ENCODE data around the gene RAC2.
"Not testable (repeated sequence)": the region's sequence is repeated elsewhere in the genome, so short reads cannot be mapped to it uniquely, and the experiment has no call there.

Gene RAC2

DNA sequence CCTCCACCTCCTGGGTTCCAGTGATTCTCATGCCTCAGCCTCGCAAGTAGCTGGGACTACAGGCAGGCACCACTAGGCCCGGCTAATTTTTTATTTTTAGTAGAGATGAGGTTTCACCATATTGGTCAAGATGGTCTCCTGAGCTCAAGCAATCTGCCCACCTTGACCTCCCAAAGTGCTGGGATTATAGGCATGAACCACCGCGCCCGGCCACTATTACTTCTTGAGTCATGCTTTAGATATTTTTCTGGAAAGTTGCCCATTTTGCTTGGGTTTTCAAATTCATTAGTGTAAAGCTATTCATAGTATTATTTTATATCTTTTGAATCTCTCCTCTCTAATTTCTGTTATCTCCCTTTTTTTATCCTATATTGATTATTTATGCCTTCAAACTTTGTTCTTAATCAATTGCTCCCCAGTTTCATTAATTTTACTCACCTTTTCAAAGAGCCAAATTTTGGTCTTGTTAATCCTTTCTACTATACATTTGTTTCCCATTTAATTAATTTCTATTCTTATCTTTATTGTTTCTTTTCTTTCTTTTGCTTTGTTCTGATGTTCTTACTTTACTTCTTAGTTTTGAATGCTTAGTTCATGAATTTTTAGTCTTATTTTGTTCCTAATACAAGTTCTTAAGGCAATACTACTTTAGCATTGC, 10.3 kb upstream of the RAC2 start:
- no peak for DNase-seq

GRCh38 chr22:37253126-37253660, 9.1 kb upstream of the RAC2 start:
- DNase-seq: no peak

DNA sequence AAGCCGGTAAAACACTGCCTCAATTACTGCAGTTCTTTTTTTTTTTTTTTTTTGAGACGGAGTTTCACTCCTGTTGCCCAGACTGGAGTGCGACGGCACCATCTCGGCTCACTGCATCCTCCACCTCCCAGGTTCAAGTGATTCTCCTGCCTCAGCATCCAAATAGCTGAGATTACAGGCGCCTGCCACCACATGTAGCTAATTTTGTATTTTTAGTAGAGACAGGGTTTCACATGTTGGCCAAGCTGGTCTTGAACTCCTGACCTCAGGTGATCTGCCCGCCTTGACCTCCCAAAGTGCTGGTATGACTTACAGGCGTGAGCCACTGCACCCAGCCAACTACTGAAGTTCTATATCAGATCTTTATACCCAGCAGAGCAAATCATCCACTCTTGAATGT, 7.8 kb upstream of the RAC2 start:
- not testable (repeated sequence) for DNase-seq

- no peak for DNase-seq
These were observed 5.9 kb upstream of the RAC2 start for GRCh38 chr22:37249986-37250385.

DNA sequence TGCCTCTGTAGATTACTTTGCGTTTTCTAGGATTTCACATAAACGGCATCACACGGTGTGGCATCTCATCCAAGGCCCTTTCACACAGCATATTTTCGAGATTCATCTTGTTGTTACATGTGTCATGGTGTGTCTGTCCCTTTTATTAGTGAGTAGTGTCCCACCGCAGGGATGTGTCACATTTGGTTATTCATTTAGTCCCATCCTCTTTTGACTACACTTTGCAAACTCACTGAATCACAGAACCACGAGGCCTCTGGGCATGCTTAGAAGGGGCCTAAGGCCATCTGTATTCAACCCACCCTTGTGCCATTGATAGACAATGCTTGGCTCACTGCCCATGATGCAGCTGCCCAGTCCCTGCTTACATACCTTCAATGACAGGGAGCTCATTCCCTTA, 4.2 kb upstream of the RAC2 start:
- no peak for DNase-seq

GRCh38 chr22:37245740-37246139, 1.7 kb upstream of the RAC2 start:
- DNase-seq: no peak

DNA sequence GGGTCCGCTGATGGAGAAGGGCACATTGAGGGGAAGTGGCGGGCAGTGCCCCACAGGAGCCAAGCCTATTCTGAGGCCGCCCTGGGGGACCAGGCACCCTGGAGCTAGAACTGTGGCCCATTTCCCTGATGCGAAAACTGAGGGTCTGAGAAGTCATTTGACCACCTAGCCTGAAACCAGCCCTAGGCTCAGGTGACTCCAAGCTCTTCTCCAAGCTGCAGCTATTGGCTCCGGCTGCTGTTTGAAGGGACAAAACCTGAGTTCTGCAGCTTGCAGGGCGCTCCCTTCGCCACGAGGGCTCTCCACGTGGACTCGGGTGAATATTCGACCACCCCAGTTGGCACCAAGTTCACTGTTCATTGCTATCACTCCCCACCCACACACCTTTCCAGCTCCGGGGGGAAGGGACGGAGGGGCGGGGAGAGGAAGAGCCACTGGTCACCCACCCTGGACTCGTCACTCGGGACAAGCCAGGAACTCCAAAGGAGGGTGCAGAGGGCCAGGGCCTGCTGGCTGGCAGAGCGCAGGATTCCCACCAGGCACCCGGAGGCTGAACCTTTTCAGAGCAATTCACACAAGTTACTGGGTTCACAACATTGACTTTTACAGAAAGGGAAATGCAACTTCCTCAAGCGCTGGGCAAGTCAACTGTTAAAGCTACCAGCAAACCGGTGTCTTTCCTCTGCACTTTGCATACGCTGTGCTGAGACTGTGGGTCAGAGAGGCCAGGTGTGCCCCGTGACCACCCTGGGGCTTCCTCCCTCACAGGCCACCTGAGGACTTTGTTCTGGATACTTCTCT, 1.1 kb upstream of the RAC2 start:
- DNase-seq: no peak

DNA sequence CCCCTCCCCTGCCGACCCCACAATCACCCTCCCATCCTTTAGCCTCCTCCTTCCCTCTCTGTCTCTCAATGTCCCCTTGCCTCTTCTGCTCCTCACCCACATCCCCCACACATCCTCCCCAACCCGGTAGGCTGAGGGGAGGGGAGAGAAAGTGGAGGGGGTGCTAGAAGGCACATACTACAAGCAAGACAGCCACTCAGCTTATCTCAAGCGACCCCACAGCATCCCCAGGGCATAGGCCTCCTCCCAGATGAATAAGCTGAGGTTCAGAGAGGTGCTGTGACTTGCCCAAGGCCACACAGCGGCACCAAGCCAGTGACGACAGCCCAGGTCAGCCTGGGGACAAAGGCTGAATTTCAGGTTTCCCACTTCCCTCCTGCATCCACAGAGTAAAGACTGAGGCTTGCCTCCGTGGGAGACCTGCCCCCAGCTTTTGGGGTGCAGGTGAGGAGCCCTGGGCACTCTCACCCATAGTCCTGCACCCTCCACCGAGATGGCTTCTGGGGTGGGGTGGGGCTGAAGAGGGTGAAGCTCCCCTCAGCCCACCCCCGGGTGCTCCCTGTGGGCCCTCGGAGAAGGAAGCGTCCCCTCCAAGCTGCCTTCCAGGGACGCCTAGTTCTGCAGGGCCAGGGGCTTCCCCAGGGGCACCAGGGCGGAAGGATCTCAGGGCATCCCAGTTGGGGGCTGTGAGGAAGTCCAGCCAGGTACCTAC, 511 bp downstream of the RAC2 start:
- DNase-seq: no peak

GRCh38 chr22:37242395-37242918, 1.6 kb downstream of the RAC2 start:
- DNase-seq: no peak

DNA sequence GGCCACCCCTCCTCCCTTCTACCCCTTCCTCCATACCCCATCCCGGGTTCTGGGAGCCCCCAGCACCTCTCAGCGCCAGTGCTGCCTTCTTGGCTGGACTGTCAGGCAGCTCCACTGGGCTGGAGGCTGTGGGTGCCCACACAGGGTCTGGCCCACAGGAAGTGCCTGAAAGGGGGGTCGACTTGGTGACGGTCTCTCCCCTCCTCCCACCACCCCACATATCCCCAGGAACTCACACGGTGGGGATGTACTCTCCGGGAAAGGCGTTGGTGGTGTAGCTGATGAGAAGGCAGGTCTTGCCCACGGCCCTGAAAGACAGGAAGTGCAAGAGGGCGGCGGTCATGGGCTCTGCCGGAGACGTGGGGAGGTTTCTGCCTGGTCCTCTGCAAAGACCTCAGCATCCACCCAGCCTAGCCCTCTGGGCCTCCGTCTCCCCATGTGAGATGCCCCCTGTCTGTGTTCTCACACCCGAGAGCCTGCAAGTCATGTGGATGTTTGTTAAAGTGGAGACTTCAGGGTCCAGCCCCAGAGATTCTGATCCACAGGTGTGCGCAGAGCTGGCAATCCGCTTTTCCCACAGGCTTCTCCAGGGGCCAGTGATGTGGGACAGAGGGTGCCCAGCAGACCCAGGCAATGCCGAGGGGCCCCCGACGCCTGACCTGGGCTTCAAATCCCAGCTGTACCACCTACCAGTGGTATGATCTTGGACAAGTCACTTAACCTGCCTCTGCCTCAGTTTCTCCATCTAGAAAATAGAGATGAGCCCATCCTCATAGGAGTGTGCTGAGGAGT, 2.5 kb downstream of the RAC2 start:
- no peak for DNase-seq

GRCh38 chr22:37240941-37241320, 3.1 kb downstream of the RAC2 start:
- no peak for DNase-seq

DNA sequence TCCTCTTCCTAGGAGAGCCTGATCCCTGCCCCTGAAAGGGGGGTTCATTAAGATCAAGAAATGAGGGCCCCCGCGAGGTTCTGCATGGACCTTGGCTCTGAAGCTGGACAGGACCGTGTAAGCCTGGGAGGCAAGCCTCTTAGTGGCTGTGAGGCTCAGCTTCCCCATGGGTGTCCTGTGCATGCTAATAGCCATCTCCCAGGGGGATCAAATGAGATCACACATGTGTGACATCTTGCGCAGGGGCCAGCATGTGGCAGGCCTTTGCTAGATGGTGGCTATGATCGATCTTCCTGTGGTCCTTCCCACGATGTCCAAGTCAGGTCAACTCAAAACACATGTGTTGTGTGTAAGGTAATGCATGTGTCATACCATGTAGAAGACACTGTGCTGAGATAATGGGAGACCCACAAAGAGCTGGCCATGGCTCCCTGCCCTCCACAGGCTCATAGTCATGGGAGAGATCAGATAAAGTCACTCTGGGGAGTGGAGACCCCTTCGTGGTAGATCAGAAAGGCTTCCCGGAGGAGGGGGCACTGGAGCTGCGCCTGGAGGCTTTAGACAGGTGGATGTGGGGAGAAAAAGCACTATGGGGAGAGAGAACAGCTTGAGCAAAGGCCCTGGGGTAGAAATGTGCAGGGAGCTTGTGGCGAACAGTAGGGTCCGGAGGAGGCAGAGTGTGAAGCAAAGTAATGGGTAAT, 3.7 kb downstream of the RAC2 start:
- no peak for DNase-seq

DNA sequence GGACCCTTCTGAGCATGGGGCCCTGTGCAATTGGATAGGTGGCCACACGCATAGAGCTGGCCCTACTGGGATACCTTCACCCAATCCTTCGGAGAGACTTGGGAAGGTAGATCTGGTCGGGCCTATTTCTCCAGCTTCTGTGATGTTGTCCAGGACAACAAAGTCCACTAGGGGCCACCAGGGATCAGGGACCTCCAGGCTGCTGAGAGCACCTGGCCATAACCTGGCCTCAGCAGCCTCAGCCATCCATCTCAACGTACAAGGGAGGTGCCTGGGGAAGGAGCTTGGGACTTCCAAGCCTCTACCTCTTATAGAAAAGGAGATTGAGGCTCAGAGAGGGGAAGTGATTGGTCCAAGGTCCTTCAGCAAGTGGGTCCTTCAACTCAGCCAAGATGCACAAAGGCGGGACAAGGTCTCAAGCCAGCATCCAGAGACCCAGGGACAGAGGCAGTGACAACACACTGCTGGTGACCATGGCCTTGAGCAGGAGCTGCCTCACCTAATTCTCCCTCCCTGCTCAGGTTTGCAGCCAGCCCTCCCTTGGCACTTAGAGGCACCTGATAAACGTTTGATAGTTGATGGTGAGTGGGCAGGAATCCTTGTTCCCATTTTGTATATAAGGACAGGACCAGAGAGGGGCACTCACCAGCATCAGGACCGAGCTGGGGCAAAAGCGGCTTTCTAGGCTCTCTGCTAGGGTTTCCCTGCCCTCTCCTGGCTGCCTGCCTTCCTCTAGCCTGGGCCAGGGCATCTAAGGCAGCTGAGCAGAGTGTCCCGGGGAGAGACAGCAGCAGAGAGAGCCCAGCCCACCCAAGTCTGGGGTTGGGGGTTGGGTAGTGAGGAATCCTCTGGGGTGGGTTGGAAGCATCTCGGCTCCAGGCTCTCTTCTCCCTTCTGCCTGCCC, 4.5 kb downstream of the RAC2 start:
- no peak for DNase-seq

GRCh38 chr22:37237371-37238268, 6.4 kb downstream of the RAC2 start:
- no peak for DNase-seq

GRCh38 chr22:37235897-37236607, 8.0 kb downstream of the RAC2 start:
- no peak for DNase-seq

GRCh38 chr22:37234736-37235711, 9.0 kb downstream of the RAC2 start:
- DNase-seq: no peak

- no peak for DNase-seq
These were observed 10.1 kb downstream of the RAC2 start for GRCh38 chr22:37233751-37234631.
